Mucosa of stomach (tissue), 1 donor: ENCODE results near the gene S100A1.

Experiments
- H3K27me3 ChIP-seq: one replicate; pipeline ENCODE4 v1.7.0; 2013; ENCODE audit warnings: mild to moderate bottlenecking, low read length; ENCODE audit not compliant: control insufficient read depth, insufficient read depth
- H3K36me3 ChIP-seq: one replicate; pipeline ENCODE4 v1.7.0; 2013; ENCODE audit warnings: low read length; ENCODE audit not compliant: control insufficient read depth, insufficient read depth
- H3K4me1 ChIP-seq: one replicate; pipeline ENCODE4 v1.7.0; 2013; ENCODE audit warnings: mild to moderate bottlenecking, low read length; ENCODE audit not compliant: control insufficient read depth, insufficient read depth
- H3K4me3 ChIP-seq: one replicate; pipeline ENCODE4 v1.7.0; 2013; ENCODE audit warnings: low read length
- H3K9ac ChIP-seq: one replicate; pipeline ENCODE4 v1.7.0; 2013; ENCODE audit warnings: mild to moderate bottlenecking, low read length, moderate library complexity
- H3K9me3 ChIP-seq: one replicate; pipeline ENCODE4 v1.7.0; 2013; ENCODE audit warnings: mild to moderate bottlenecking, low read length, moderate library complexity; ENCODE audit not compliant: control insufficient read depth
- donor health status: Pancreatic carcinoma.

S100A1 gene

GRCh38 chr1:153649137-153649862, 21.1 kb downstream of the S100A1 start:
- Histone ChIP-seq H3K9me3 (no peaks in the 10 kb centered on the region), H3K4me3 (no peak overlapping the region), H3K9ac (no peak overlapping the region), H3K27me3 (no peaks in the 10 kb centered on the region), H3K36me3 (peaks cover 5% of the 10 kb centered on the region), H3K4me1 (peaks cover 22% of the 10 kb centered on the region)

GRCh38 chr1:153649863-153650235, 21.6 kb downstream of the S100A1 start:
- H3K27me3 ChIP-seq = no peaks in the 10 kb centered on the region

GRCh38 chr1:153651771-153652170, 23.5 kb downstream of the S100A1 start:
- Histone ChIP-seq H3K9ac (no peak overlapping the region), H3K27me3 (no peaks in the 10 kb centered on the region), H3K4me3 (no peak overlapping the region), H3K4me1 (peaks cover 22% of the 10 kb centered on the region), H3K9me3 (no peaks in the 10 kb centered on the region), H3K36me3 (no peaks in the 10 kb centered on the region)

More at GRCh38 chr1:153649863-153650235, 21.6 kb downstream of the S100A1 start:
- Histone ChIP-seq H3K4me3 (no peak overlapping the region), H3K9me3 (no peaks in the 10 kb centered on the region), H3K9ac (no peak overlapping the region), H3K4me1 (peaks cover 22% of the 10 kb centered on the region), H3K36me3 (peaks cover 5% of the 10 kb centered on the region)

- peaks cover 24% of the 10 kb centered on the region for H3K4me1 ChIP-seq
- H3K36me3 ChIP-seq = no peaks in the 10 kb centered on the region
- no peaks in the 10 kb centered on the region for H3K9me3 ChIP-seq
- H3K4me3 ChIP-seq = no peak overlapping the region
- H3K27me3 ChIP-seq = no peaks in the 10 kb centered on the region
- H3K9ac ChIP-seq = no peak overlapping the region
These were observed 24.7 kb downstream of the S100A1 start for GRCh38 chr1:153652805-153653500.

- Histone ChIP-seq H3K9ac (no peak overlapping the region), H3K4me1 (peaks cover 22% of the 10 kb centered on the region), H3K4me3 (no peak overlapping the region), H3K9me3 (no peaks in the 10 kb centered on the region), H3K36me3 (no peaks in the 10 kb centered on the region), H3K27me3 (no peaks in the 10 kb centered on the region)
These were observed 27.1 kb downstream of the S100A1 start for GRCh38 chr1:153655333-153655732.

- H3K9ac ChIP-seq = peak within 1 kb of the TSS; percentile 80
- H3K36me3 ChIP-seq = peaks cover 5% of the 10 kb centered on the region
- H3K4me3 ChIP-seq = peak within 1 kb of the TSS; percentile 52
- H3K4me1 ChIP-seq = peaks cover 14% of the 10 kb centered on the region
- no peaks in the 10 kb centered on the region for H3K27me3 ChIP-seq
- H3K9me3 ChIP-seq = no peaks in the 10 kb centered on the region
These were observed 30.4 kb downstream of the S100A1 start, which contains the start of gene SNAPIN for GRCh38 chr1:153658400-153659174. TSS of gene SNAPIN (plus strand) at chr1:153658703. CDS start at chr1:153658744, 41 bp downstream.

GRCh38 chr1:153659175-153659534, 30.9 kb downstream of the S100A1 start:
- Histone ChIP-seq H3K4me3 (peak overlapping the region; percentile 52), H3K36me3 (peaks cover 5% of the 10 kb centered on the region), H3K27me3 (no peaks in the 10 kb centered on the region), H3K9ac (peak overlapping the region; percentile 80), H3K4me1 (peaks cover 14% of the 10 kb centered on the region), H3K9me3 (no peaks in the 10 kb centered on the region)

GRCh38 chr1:153659656-153660055, 31.4 kb downstream of the S100A1 start:
- peak overlapping the region; percentile 26 for H3K9ac ChIP-seq
- no peaks in the 10 kb centered on the region for H3K9me3 ChIP-seq
- H3K36me3 ChIP-seq = peaks cover 5% of the 10 kb centered on the region
- no peak overlapping the region for H3K4me3 ChIP-seq
- H3K27me3 ChIP-seq = no peaks in the 10 kb centered on the region
- H3K4me1 ChIP-seq = peaks cover 14% of the 10 kb centered on the region

- H3K4me3 ChIP-seq = no peak overlapping the region
- H3K9me3 ChIP-seq = no peaks in the 10 kb centered on the region
- peaks cover 14% of the 10 kb centered on the region for H3K4me1 ChIP-seq
- no peaks in the 10 kb centered on the region for H3K27me3 ChIP-seq
- H3K9ac ChIP-seq = no peak overlapping the region
- peaks cover 5% of the 10 kb centered on the region for H3K36me3 ChIP-seq
These were observed 33.0 kb downstream of the S100A1 start for GRCh38 chr1:153661111-153661708.

GRCh38 chr1:153662269-153662668, 34.0 kb downstream of the S100A1 start:
- no peak overlapping the region for H3K4me3 ChIP-seq
- peaks cover 14% of the 10 kb centered on the region for H3K4me1 ChIP-seq
- H3K9me3 ChIP-seq = no peaks in the 10 kb centered on the region
- H3K36me3 ChIP-seq = peaks cover 11% of the 10 kb centered on the region
- H3K27me3 ChIP-seq = no peaks in the 10 kb centered on the region
- no peak overlapping the region for H3K9ac ChIP-seq

- no peak overlapping the region for H3K4me3 ChIP-seq
- no peaks in the 10 kb centered on the region for H3K9me3 ChIP-seq
- H3K27me3 ChIP-seq = no peaks in the 10 kb centered on the region
- H3K36me3 ChIP-seq = peaks cover 11% of the 10 kb centered on the region
- peaks cover 9% of the 10 kb centered on the region for H3K4me1 ChIP-seq
- H3K9ac ChIP-seq = no peak overlapping the region
These were observed 35.0 kb downstream of the S100A1 start for GRCh38 chr1:153663211-153663610.
